Measurements from ENCODE around the gene SH2B3.

Gene SH2B3

GRCh38 chr12:111444925-111445725 lies 39.4 kb downstream of the SH2B3 start:
- H3K27ac Mint-ChIP-seq: peak overlapping the region; percentile 93
- H3K4me1 Mint-ChIP-seq (ENCODE audit: low read depth): peaks cover 76% of the 10 kb centered on the region
- no peaks in the 10 kb centered on the region for H3K9me3 Mint-ChIP-seq
- peak overlapping the region; percentile 56 for H3K4me3 Mint-ChIP-seq
- no peaks in the 10 kb centered on the region for H3K27me3 Mint-ChIP-seq
- H3K36me3 Mint-ChIP-seq (ENCODE audit: low read depth): peaks cover 87% of the 10 kb centered on the region
- peak; percentile 86 for DNase-seq

GRCh38 chr12:111445726-111446581 lies 40.2 kb downstream of the SH2B3 start:
- no peaks in the 10 kb centered on the region for H3K9me3 Mint-ChIP-seq
- H3K36me3 Mint-ChIP-seq (ENCODE audit: low read depth): peaks cover 87% of the 10 kb centered on the region
- peak overlapping the region; percentile 93 for H3K27ac Mint-ChIP-seq
- DNase-seq: no peak
- no peaks in the 10 kb centered on the region for H3K27me3 Mint-ChIP-seq
- H3K4me3 Mint-ChIP-seq: no peak overlapping the region
- peaks cover 75% of the 10 kb centered on the region for H3K4me1 Mint-ChIP-seq (ENCODE audit: low read depth)

GRCh38 chr12:111446631-111447570 lies 41.2 kb downstream of the SH2B3 start:
- peaks cover 73% of the 10 kb centered on the region for H3K4me1 Mint-ChIP-seq (ENCODE audit: low read depth)
- H3K27me3 Mint-ChIP-seq: no peaks in the 10 kb centered on the region
- no peaks in the 10 kb centered on the region for H3K9me3 Mint-ChIP-seq
- H3K4me3 Mint-ChIP-seq: no peak overlapping the region
- peak overlapping the region; percentile 93 for H3K27ac Mint-ChIP-seq
- peaks cover 88% of the 10 kb centered on the region for H3K36me3 Mint-ChIP-seq (ENCODE audit: low read depth)
- DNase-seq: no peak

- peaks cover 84% of the 10 kb centered on the region for H3K36me3 Mint-ChIP-seq (ENCODE audit: low read depth)
- DNase-seq: no peak
- H3K4me1 Mint-ChIP-seq (ENCODE audit: low read depth): peaks cover 65% of the 10 kb centered on the region
- H3K9me3 Mint-ChIP-seq: no peaks in the 10 kb centered on the region
- H3K27me3 Mint-ChIP-seq: no peaks in the 10 kb centered on the region
- no peak overlapping the region for H3K4me3 Mint-ChIP-seq
- peak overlapping the region; percentile 66 for H3K27ac Mint-ChIP-seq
These were observed 42.0 kb downstream of the SH2B3 start for GRCh38 chr12:111447571-111448265.

GRCh38 chr12:111448266-111448830 lies 42.6 kb downstream of the SH2B3 start:
- Mint-ChIP-seq H3K9me3 (no peaks in the 10 kb centered on the region), H3K36me3 (ENCODE audit: low read depth) (peaks cover 83% of the 10 kb centered on the region), H3K27me3 (no peaks in the 10 kb centered on the region), H3K4me1 (ENCODE audit: low read depth) (peaks cover 58% of the 10 kb centered on the region), H3K4me3 (no peak overlapping the region), H3K27ac (peak overlapping the region; percentile 66)
- DNase-seq: no peak

GRCh38 chr12:111448846-111449790 lies 43.4 kb downstream of the SH2B3 start:
- Mint-ChIP-seq H3K27me3 (no peaks in the 10 kb centered on the region), H3K27ac (peak overlapping the region; percentile 66), H3K9me3 (no peaks in the 10 kb centered on the region), H3K36me3 (ENCODE audit: low read depth) (peaks cover 87% of the 10 kb centered on the region), H3K4me3 (no peak overlapping the region), H3K4me1 (ENCODE audit: low read depth) (peaks cover 51% of the 10 kb centered on the region)
- no peak for DNase-seq

GRCh38 chr12:111450676-111451075 lies 45.0 kb downstream of the SH2B3 start:
- Mint-ChIP-seq H3K27ac (peak overlapping the region; percentile 79), H3K36me3 (ENCODE audit: low read depth) (peaks cover 91% of the 10 kb centered on the region), H3K4me1 (ENCODE audit: low read depth) (peaks cover 41% of the 10 kb centered on the region), H3K4me3 (no peak overlapping the region), H3K27me3 (no peaks in the 10 kb centered on the region), H3K9me3 (no peaks in the 10 kb centered on the region)
- DNase-seq: no peak

- no peak overlapping the region for H3K4me3 Mint-ChIP-seq
- no peak for DNase-seq
- H3K4me1 Mint-ChIP-seq (ENCODE audit: low read depth): peaks cover 36% of the 10 kb centered on the region
- H3K36me3 Mint-ChIP-seq (ENCODE audit: low read depth): peaks cover 91% of the 10 kb centered on the region
- no peaks in the 10 kb centered on the region for H3K27me3 Mint-ChIP-seq
- H3K9me3 Mint-ChIP-seq: no peaks in the 10 kb centered on the region
- H3K27ac Mint-ChIP-seq: peak overlapping the region; percentile 79
These were observed 45.5 kb downstream of the SH2B3 start for GRCh38 chr12:111451232-111451631.

GRCh38 chr12:111451649-111452129 lies 46.0 kb downstream of the SH2B3 start:
- no peak for DNase-seq
- peaks cover 89% of the 10 kb centered on the region for H3K36me3 Mint-ChIP-seq (ENCODE audit: low read depth)
- peak overlapping the region; percentile 81 for H3K27ac Mint-ChIP-seq
- H3K4me1 Mint-ChIP-seq (ENCODE audit: low read depth): peaks cover 31% of the 10 kb centered on the region
- H3K27me3 Mint-ChIP-seq: no peaks in the 10 kb centered on the region
- no peaks in the 10 kb centered on the region for H3K9me3 Mint-ChIP-seq
- H3K4me3 Mint-ChIP-seq: no peak overlapping the region

GRCh38 chr12:111453071-111453989 lies 47.6 kb downstream of the SH2B3 start:
- Mint-ChIP-seq H3K9me3 (no peaks in the 10 kb centered on the region), H3K4me1 (ENCODE audit: low read depth) (peaks cover 25% of the 10 kb centered on the region), H3K36me3 (ENCODE audit: low read depth) (peaks cover 87% of the 10 kb centered on the region), H3K27ac (peak overlapping the region; percentile 62), H3K4me3 (no peak overlapping the region), H3K27me3 (no peaks in the 10 kb centered on the region)
- DNase-seq: no peak

- H3K4me3 Mint-ChIP-seq: no peak overlapping the region
- H3K27me3 Mint-ChIP-seq: no peaks in the 10 kb centered on the region
- no peak for DNase-seq
- peaks cover 82% of the 10 kb centered on the region for H3K36me3 Mint-ChIP-seq (ENCODE audit: low read depth)
- peaks cover 22% of the 10 kb centered on the region for H3K4me1 Mint-ChIP-seq (ENCODE audit: low read depth)
- no peaks in the 10 kb centered on the region for H3K9me3 Mint-ChIP-seq
- H3K27ac Mint-ChIP-seq: peak overlapping the region; percentile 62
These were observed 48.6 kb downstream of the SH2B3 start for GRCh38 chr12:111454311-111454710.

Data from activated T-cell treated with anti-CD3 and anti-CD28 coated beads, Interleukin-2, amount 50 U/mL, for 24 hours (primary cell).